Nucleus accumbens (tissue), 56 donors: ENCODE results near the gene SLC25A43.
"Not testable (repeated sequence)": the region's sequence is repeated elsewhere in the genome, so short reads cannot be mapped to it uniquely, and the experiment has no call there.

ENCODE experiments used
- DNase-seq, 56 donors: peaks; one replicate each; lab custom pipeline; 2025; lab: John Stamatoyannopoulos, UW

The SLC25A43 gene

DNA sequence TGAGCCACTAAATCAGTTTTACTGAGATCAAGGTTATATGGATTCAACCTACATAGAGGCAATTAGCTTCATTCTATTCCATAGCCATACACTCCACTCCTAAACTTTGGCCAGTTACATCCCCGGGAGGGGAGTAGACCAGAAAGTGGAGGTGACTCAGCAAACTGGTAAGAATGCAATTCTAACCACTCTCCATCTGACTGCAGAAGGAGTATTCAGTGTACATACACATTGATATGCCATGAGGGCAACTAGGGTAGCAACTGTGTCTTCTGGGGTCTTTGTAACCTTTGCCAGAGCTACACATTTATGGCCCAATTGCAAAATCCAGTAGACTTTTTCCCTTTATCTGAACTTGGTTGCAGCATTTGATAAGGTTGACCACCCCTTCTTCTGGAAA lies 7.6 kb downstream of the SLC25A43 start:
- no peak for DNase-seq

DNA sequence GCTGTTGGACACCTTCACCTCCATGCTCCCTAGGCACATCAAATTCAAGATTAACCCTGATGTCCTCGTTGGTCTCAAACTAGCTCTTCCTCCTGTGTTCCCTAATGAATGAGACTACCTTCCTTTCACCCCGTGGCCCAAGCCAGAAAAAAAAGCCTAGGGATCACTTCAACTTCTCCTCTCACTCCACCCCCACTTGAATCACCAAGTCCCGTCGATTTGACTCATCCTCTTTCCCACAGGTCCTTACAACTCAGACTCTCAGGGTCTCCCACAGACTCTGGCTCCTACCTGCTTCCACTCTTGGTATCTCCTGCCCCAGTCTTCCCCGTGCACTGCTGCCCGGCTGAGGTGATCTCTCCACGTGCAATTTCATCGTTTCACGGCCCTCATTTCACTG lies 8.5 kb downstream of the SLC25A43 start:
- no peak for DNase-seq

DNA sequence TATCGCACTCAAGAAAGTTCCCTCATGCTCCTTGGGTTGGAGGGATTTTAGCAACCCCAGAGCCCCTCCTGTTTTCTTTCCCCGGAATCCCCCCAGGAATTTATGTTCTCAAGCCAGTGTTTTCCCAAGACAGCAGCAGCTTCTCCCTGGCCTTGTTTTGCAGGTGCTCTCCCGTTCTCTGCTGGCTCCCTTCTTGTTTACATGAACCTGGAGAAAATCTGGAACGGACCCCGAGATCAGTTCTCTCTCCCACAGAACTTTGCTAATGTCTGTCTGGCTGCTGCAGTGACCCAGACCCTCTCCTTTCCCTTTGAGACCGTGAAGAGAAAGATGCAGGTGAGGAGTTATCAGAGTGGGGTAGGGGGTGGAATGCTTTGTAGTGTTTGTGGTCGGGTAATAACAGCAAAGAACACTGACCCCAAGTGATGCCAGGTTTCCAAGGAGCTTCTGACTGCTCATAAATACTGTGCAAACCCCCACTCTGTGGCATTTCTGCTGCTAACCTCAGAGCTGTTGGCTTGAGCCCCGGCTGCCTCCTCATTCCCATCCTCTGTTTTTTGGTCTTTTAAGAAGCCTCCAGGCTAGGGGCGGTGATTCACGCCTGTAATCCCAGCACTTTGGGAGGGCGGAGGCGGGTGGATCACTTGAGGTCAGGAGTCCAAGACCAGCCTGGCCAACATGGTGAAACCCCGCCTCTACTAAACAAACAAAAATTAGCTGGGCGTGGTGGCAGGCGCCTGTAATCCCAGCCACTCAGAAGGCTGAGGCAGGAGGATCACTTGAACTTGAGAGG lies 11.1 kb downstream of the SLC25A43 start:
- peak in 7 of 56 donors; percentile 1 to 29 (median 6) for DNase-seq

DNA sequence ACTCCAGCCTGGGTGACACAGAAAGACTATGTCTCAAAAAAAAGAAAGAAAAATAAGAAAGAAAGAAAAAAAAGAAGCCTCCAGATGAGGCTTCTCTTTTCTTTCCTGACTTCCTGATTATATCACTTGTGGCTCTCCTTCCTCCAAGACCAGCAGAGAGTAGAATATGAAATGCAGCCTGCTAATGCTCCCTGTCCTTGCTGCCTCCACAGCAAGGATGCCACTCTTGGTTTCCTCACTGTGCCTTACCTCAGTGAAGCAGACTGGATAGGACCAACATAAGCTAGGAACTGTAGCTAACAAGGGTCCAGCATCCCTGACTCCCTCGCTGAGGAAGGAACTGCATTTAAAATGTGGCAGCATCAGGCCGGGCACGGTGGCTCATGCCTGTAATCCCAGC lies 11.7 kb downstream of the SLC25A43 start:
- DNase-seq: no peak

DNA sequence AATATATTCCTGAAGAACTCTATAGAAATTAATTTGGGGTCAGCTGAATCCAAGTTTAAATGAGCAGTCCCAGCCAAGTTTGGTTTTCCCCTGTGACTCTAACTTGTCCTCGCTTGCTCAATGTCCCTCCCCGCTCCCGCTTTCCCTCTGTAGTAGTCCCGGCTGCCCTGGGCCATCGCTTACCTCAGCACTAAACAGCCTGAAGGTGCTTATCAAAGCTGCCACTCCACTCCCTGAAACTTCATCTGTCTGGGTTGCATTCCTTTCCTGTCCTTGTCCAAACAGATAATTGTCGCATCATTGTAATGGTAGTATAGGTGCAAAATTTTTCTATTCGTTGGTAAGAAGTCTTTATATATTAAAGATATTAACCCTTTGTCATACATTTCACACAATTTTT lies 12.8 kb downstream of the SLC25A43 start:
- DNase-seq: no peak

DNA sequence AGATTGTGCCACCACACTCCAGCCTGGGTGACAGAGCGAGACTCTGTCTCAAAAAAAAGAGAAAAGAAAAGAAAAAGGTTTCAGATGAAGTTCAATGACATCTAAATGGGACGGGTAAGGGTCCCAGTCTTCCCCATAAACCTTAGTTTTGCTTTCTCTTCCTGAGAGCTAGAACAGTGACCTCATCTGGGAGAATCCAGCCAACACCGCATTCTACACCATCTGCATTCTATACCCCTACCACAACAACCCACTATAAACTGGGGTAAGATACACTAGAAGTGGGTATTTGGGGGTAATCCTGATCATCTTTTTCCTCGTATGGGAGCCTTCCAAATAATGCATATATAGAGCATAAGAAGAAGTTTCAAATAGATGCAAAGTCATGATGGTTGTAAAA lies 18.2 kb downstream of the SLC25A43 start:
- DNase-seq: no peak

DNA sequence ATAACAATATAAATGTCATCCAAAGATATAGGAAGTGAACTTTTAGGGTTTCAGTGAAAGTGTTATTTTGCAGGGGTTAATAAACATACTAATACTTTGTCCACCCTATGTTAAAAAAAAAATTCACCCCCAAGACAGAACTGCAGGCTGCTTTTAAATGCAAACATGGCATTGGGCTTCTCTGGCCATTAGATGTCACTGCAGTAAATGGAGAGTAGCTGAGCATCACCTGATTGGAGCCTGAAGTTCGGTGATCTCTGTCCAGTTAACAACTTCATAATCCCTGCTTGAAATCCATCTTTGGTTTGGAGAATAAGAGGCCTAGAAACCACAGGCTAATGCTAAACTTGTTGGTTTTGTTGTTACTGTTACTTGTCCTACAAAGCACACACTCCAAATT lies 18.7 kb downstream of the SLC25A43 start:
- peak in 1 of 56 donors; percentile 0 for DNase-seq

DNA sequence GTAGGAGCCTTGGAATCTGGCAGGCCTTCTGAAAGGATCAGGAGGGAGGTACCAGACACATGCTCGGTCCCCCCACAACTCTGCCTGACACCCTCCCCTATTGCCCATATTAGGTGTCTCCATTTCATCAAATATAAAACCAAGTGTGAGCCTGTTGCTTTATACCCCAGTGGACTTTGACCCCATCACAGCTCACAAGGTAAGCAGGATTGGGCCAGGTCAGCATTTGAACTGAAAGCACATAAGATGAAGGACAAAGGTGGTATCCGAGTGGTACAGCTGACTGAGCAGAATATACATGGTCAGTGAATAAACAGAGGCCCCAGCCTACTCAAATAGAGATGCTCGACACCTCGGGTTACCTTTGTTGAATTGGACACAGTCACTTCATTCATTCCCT lies 20.0 kb downstream of the SLC25A43 start:
- no peak for DNase-seq

DNA sequence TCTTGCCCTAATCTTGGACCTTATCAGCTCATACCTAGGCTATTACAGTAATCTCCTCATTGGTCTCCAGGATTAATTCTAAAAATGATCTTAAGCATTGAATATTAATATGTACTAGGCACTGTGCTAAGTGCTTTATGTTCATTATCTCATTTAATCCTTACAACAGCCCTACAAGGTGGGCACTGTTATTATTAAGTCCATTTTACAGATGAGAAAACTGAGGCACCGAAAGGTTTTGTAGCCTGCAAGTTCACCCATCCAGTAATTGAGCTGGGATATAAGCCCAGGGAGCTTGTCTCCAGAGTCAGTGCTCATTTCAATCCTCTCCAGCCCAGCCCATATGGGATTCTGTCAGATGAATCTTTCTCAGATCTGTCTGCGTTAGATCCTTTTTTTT lies 20.8 kb downstream of the SLC25A43 start:
- no peak for DNase-seq

DNA sequence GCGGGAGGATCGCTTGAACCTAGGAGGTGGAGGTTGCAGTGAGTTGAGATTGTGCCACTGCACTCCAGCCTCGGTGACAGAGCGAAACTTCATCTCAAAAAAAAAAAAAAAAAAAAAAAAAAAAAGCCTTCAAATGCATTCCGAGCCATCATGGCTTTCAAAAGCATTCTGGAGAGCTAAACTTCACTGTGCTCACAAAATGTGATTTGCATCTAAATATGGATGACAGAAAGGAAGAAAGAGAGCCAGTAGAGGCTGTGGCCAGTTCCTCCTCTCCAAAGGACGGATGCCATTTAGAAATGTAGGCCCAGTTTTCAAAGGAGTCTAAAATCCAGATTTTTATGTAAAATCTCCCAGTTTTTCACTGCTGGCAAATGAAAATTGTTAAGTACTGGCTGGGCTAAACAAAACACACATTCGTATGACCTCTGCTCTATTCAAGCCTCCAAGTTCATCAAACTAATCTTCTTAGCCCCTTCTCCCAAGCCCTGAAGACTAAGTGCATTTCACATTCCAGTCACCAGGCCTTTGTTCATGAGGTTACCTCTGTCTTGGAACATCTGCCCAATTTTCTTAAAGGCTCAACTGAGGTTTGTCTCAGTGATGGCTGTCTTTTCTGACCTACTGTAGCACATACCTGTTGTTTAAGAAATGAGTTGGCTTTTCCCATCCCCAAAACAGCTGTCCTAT lies 22.0 kb downstream of the SLC25A43 start:
- DNase-seq: no peak

DNA sequence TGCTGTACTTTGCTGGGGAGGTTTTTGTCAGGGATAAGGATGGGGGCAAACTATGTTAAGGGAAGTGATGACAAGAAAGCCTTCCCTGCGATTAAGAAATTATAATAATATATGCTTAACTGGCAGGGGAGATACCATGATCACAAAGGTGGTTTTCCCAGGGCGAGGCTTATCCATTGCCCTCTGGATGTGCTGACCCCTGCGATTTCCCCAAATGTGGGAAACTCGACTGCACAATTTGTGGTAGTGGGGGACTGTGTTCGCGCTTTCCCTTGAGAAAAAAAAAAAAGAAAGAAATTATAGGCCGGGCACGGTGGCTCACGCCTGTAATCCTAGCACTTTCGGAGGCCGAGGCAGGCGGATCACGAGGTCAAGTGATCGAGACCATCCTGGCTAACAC lies 24.5 kb downstream of the SLC25A43 start:
- DNase-seq: no peak

DNA sequence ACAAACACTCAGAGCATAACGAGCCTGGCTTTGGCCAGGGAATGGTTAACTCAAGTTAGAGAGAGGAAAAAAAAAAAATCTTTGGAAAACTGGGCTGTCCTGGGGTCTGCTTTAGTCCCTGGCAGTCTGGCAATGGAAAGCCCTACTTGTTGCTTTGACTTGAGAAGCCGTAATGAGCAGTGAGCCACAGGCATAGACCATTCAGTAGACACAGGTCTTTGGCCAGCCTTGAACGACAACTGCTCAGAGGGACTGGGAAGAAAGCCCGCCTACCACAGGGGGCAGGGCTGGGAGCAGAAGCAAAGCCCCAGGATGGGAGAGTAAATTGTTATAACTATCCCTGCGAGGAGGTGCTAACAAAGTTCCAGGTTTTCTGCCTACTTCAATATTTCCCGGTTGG lies 25.9 kb downstream of the SLC25A43 start:
- DNase-seq: peak in 17 of 56 donors; percentile 0 to 43 (median 4)

DNA sequence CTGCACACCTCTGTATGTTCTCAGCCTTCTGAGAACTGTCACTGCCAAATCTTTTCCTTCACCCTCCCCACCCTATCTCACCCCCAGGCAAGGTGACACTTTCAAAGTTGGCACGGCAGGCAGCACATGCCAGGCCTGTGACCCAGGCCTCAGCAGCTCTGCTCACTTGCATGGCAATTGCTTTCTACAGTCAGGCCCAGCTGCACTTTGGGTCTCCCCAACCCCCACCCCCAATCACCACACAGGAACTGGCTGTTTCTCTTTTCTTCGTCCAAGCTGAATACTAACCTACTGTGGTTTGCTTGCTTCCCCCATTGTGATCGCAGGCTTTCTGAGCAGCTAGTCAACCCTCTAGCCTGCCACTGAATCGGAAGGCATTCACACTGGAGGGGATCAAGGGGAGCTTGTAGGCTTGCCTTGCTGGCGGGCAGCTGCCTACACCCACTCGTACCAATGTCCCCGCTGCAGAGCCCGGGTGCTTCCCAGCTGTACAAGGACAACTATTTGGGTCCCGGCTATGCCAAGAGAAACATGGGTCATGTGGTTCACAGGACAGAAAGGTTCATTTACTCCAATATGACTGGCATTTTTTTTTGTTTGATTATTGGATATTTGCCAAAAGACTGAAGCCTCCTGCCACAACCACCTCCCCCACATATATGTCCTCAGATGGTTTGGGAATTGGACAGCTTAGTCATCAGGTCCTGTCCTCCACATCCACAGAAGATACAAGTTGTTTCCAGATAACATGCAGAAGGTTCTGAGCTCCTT lies 28.1 kb downstream of the SLC25A43 start:
- peak in 43 of 56 donors; percentile 0 to 62 (median 9) for DNase-seq

DNA sequence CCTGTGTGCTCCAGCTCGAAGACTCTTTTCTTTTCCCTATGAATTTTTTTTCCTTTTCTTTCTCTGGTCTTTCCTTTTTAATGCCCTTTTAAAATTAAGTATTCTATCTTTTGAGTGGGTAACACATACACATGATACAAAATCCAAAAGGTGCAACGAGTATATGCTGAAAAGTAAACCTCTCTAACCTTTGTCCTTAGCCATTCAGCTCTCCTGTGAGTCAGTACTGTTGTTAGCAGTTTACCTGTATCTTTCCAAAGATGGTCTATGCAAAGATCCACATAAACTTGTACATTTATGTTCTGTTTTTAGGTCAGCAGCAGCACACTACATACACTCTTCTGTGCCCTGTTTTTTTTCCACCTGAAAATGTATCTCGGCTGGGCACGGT lies 28.7 kb downstream of the SLC25A43 start:
- DNase-seq: no peak

DNA sequence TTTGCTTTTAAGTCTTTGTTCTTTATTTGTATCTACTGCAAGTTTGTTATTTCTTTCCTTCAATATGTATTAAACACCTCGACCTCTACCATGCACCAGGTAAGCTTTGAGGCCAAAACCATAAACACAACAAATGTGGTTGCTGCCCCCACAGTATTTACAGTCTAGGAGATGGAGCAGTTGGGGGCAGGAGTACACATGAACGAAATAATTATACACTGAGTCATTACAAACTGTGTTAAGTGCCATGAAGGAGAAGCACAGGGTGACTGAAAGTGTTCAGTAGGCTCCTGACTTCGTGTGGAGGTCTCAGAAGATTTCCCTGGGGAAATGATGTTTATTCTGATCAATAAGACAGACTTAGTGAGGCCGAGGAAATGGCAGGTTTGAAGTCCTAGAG lies 30.3 kb downstream of the SLC25A43 start:
- DNase-seq: no peak

DNA sequence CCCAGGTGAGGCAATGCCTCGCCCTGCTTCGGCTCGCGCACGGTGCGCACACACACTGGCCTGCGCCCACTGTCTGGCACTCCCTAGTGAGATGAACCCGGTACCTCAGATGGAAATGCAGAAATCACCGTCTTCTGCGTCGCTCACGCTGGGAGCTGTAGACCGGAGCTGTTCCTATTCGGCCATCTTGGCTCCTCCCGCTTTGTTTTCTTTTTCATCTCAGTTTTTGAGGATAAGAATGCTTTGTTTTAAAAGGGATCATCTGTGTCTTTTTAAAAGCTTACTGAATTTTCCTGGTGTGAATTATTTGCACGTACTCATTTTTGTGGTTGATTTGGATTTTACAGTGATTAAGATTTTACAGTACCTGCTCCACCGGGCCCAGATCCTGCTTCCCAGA lies 42.2 kb downstream of the SLC25A43 start:
- DNase-seq: not testable (repeated sequence)

DNA sequence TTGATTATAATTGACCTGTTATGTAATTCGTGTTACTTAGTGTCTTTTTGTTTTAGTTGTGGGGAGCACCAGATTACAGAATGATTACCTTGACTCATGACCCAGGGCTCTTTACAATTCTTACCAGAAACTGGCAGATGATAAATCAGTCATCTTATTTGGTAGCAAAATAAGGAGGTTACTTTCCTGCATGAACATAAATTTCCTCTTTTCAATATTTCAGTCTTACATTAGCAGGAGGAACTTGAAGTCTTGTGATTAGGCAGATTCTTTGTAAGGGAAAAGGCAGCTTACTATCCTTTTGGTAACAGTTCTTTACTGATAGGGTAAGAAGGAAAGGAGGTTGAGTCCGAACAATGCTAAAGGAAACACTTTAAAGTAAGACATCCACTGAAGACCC lies 43.1 kb downstream of the SLC25A43 start:
- no peak for DNase-seq

DNA sequence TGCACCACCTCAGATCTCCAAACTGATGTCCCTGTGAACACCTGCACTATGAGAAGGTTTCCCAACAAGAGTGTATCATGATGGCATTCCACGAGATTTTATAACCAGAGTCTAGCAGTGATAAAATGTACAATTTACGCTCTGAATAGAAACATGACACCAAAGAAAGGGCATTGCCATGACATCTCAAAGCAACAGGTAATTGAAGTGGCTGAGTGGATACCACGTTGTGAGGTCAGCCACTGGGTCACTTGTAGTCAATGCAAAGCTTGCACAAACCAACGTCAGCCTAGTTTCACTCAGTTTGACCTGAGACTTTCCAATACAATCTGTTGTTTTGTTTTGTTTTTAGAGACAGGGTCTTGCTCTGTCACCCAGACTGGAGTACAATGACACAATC lies 54.1 kb downstream of the SLC25A43 start:
- DNase-seq: no peak

DNA sequence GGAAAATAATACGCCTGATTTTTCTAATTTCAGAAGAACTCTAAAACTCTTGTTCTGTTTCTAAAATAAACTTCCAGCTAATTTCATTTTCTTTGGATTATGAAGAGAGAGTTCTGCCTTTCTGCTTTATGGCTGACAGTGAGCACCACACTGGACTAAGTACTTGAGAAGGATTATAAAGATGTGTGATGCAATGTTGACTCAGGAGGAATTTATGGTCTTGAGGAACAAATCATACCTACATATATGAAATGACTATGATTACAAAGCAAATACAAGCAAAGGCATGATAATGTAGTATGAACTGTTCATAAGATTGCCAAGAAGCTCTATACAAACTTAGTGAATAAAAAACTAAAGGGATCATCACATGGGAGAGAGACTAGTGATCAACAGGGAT lies 56.1 kb downstream of the SLC25A43 start:
- DNase-seq: no peak

DNA sequence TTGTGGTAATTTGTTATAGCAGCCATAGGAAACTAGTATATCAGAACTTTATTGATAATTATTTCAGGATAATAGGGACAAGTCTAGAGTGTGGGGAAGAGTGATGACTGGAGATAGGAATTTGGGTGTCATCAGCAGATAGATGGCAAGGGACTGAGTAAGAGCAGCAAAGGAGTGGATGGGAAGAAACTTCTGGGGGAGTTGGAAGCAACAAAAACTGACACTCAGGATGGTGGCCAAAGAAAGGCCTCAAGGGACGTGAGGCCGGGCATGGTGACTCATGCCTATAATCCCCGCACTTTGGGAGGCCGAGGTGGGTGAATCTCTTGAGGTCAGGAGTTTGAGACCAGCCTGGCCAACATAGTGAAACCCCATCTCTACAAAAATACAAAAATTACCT lies 60.0 kb downstream of the SLC25A43 start:
- no peak for DNase-seq

DNA sequence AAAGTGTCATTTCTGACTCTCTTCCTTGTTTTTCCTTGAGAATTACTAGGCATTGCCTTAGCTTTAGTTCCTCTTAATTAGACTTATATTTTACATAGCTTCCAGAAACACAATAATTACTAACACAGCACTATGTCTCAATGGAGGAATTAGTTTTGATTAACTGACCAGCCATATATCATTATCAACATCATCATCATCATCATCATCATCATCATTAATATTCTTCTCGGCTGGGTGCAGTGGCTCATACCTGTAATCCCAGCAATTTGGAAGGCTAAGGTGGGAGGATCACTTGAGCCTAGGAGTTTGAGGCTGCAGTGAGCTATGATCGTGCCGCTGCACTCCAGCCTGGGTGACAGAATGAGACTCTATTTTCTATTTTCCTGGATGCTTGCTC lies 66.4 kb downstream of the SLC25A43 start:
- DNase-seq: no peak
